IMR-90 (cell line): ENCODE data around the gene PLD4. TPM values are rescaled to one million over a fixed set of nuclear protein-coding genes. Genes with fewer than 3 reads are reported as not detected.

Experiments used
- ATAC-seq: fragments of 200-7000 bp; cut with Tn5 transposase; 2 replicates; pipeline ENCODE4 v1.9.1; 2020; ENCODE audit warnings: low read depth, mild to moderate bottlenecking, moderate library complexity
- BruUV-seq: library from RNA; stranded (reverse); fragments of 400-500 nt; replicated peaks from 2 replicates; lab custom pipeline; 2021; lab: Mats Ljungman, UMichigan
- CTCF ChIA-PET: fragments of 300-600 bp; formaldehyde crosslinking; extraction: SDS; loops from one replicate; lab custom pipeline; 2021; ENCODE audit warnings: antibody characterized with exemption; lab: Yijun Ruan, JAX
- POLR2A ChIA-PET: fragments of 300-600 bp; sonication (Branson Sonifier 250); formaldehyde crosslinking; loops from one replicate; lab custom pipeline; 2022; ENCODE audit warnings: antibody characterized with exemption; ENCODE audit not compliant: unreplicated experiment; lab: Charles Lee
- DNase-seq: peaks from one replicate; pipeline ENCODE4 v3.0.0; 2013
- H2AFZ ChIP-seq: replicated peaks from 2 replicates; pipeline ENCODE3; 2013; ENCODE audit warnings: low read length, mild to moderate bottlenecking; ENCODE audit not compliant: poor library complexity
- H2AK5ac ChIP-seq: 2 replicates; pipeline ENCODE4 v1.6.1; 2013; ENCODE audit warnings: low read depth, low read length, inconsistent platforms
- H2AK9ac ChIP-seq: replicated peaks from 2 replicates; pipeline ENCODE3; 2013; ENCODE audit warnings: mild to moderate bottlenecking, low read depth, low read length, moderate library complexity; ENCODE audit not compliant: poor library complexity
- H2BK120ac ChIP-seq: 2 replicates; pipeline ENCODE4 v1.6.1; 2013; ENCODE audit warnings: low read depth, low read length, inconsistent platforms
- H2BK15ac ChIP-seq: 3 replicates; pipeline ENCODE4 v1.6.1; 2013; ENCODE audit warnings: low read depth, low read length, inconsistent platforms
- H2BK20ac ChIP-seq: 2 replicates; pipeline ENCODE4 v1.6.1; 2013; ENCODE audit warnings: low read depth, mild to moderate bottlenecking, inconsistent platforms, low read length, moderate library complexity
- H2BK5ac ChIP-seq: 2 replicates; pipeline ENCODE4 v1.6.1; 2013; ENCODE audit warnings: mild to moderate bottlenecking, low read depth, low read length, inconsistent platforms; ENCODE audit not compliant: poor library complexity, severe bottlenecking
- H3K14ac ChIP-seq: replicated peaks from 2 replicates; pipeline ENCODE4 v1.6.1; 2013; ENCODE audit warnings: low read depth, low read length, inconsistent platforms
- H3K18ac ChIP-seq: 2 replicates; pipeline ENCODE4 v1.6.1; 2013; ENCODE audit warnings: low read depth, low read length, control low read depth
- H3K23ac ChIP-seq: 2 replicates; pipeline ENCODE4 v1.6.1; 2013; ENCODE audit warnings: low read depth, low read length, inconsistent platforms
- H3K27ac ChIP-seq: 2 replicates; pipeline ENCODE4 v1.5.1; 2013; ENCODE audit warnings: mild to moderate bottlenecking, control low read depth, low read length; ENCODE audit not compliant: insufficient read depth
- H3K27me3 ChIP-seq: 2 replicates; pipeline ENCODE4 v1.6.1; 2013; ENCODE audit warnings: low read length; ENCODE audit not compliant: control insufficient read depth, insufficient read depth
- H3K36me3 ChIP-seq: 2 replicates; pipeline ENCODE4 v1.6.1; 2013; ENCODE audit warnings: low read length, mixed read lengths; ENCODE audit not compliant: control insufficient read depth, insufficient read depth
- H3K4ac ChIP-seq: 2 replicates; pipeline ENCODE4 v1.6.1; 2013; ENCODE audit warnings: low read depth, low read length, inconsistent platforms
- H3K4me1 ChIP-seq: 2 replicates; pipeline ENCODE4 v1.6.1; 2013; ENCODE audit warnings: low read length, mixed read lengths; ENCODE audit not compliant: control insufficient read depth, insufficient read depth
- H3K4me2 ChIP-seq: 2 replicates; pipeline ENCODE4 v1.6.1; 2013; ENCODE audit warnings: low read depth, mild to moderate bottlenecking, control low read depth, low read length, moderate library complexity
- H3K4me3 ChIP-seq: 2 replicates; pipeline ENCODE4 v1.5.1; 2013; ENCODE audit warnings: low read depth, mild to moderate bottlenecking, control low read depth, low read length, moderate library complexity; ENCODE audit not compliant: insufficient read depth
- H3K56ac ChIP-seq: 2 replicates; pipeline ENCODE4 v1.6.1; 2013; ENCODE audit warnings: low read length, inconsistent platforms; ENCODE audit not compliant: insufficient read depth; ENCODE audit errors: extremely low read depth
- H3K79me1 ChIP-seq, 2 experiments: 2 replicates each; pipeline ENCODE4 v1.6.1; 2013; ENCODE audit warnings: low read length in 2 of 2, inconsistent platforms in 1 of 2, low read depth in 1 of 2
- H3K9ac ChIP-seq: 2 replicates; pipeline ENCODE4 v1.6.1; 2013; ENCODE audit warnings: low read depth, low read length, control low read depth
- H3K9me1 ChIP-seq: 2 replicates; pipeline ENCODE4 v1.6.1; 2013; ENCODE audit warnings: low read length, inconsistent platforms; ENCODE audit not compliant: insufficient read depth
- H3K9me3 ChIP-seq: 2 replicates; pipeline ENCODE4 v1.6.1; 2013; ENCODE audit warnings: low read length; ENCODE audit not compliant: control insufficient read depth, insufficient read depth
- H4K20me1 ChIP-seq: 2 replicates; pipeline ENCODE4 v1.6.1; 2013; ENCODE audit warnings: low read length, inconsistent platforms; ENCODE audit not compliant: insufficient read depth
- H4K5ac ChIP-seq: 2 replicates; pipeline ENCODE4 v1.6.1; 2013; ENCODE audit warnings: mild to moderate bottlenecking, low read depth, low read length, control low read depth
- H4K8ac ChIP-seq, 2 experiments: 2 replicates each; pipeline ENCODE4 v1.6.1; 2013; ENCODE audit warnings: low read depth in 2 of 2, low read length in 2 of 2, control low read depth in 1 of 2, inconsistent platforms in 1 of 2
- H4K91ac ChIP-seq: 2 replicates; pipeline ENCODE4 v1.6.1; 2013; ENCODE audit warnings: low read depth, low read length, inconsistent platforms; ENCODE audit not compliant: insufficient read depth
- BHLHE40 ChIP-seq: fragments of 150-350 bp; IDR thresholded peaks from 2 replicates; pipeline ENCODE4 v1.6.1; 2016; ENCODE audit warnings: mild to moderate bottlenecking, low read depth, low read length
- CHD1 ChIP-seq: IDR thresholded peaks from 2 replicates; pipeline ENCODE4 v1.6.1; 2012; ENCODE audit warnings: low read depth, low read length, improper control_type of control experiment
- FOS ChIP-seq: fragments of 150-350 bp; IDR thresholded peaks from 2 replicates; pipeline ENCODE4 v1.6.1; 2016; ENCODE audit warnings: low read depth, low read length
- MAZ ChIP-seq: IDR thresholded peaks from 2 replicates; pipeline ENCODE4 v1.6.1; 2012; ENCODE audit warnings: low read depth, mild to moderate bottlenecking, low read length, improper control_type of control experiment, moderate library complexity, borderline replicate concordance
- MXI1 ChIP-seq: IDR thresholded peaks from 2 replicates; pipeline ENCODE4 v1.6.1; 2012; ENCODE audit warnings: low read depth, mild to moderate bottlenecking, low read length, moderate library complexity, borderline replicate concordance
- NFE2L2 ChIP-seq: fragments of 150-350 bp; IDR thresholded peaks from 2 replicates; pipeline ENCODE4 v1.6.1; 2016; ENCODE audit warnings: low read depth, mild to moderate bottlenecking, low read length
- RFX5 ChIP-seq: IDR thresholded peaks from 2 replicates; pipeline ENCODE4 v1.8.0; 2012; ENCODE audit warnings: low read depth, mild to moderate bottlenecking, low read length, moderate library complexity
- USF2 ChIP-seq: fragments of 150-350 bp; IDR thresholded peaks from 2 replicates; pipeline ENCODE4 v1.6.1; 2017; ENCODE audit warnings: mild to moderate bottlenecking, antibody characterized with exemption, low read length, low read depth
- WGBS, 2 experiments: methylation state at CpG; one replicate each; pipeline versions ENCODE4 v1.1.5 to v1.1.7; 2013; ENCODE audit warnings: missing lambda C conversion rate in 2 of 2; ENCODE audit not compliant: insufficient read length in 1 of 2; ENCODE audit errors: extremely low coverage in 2 of 2; 5-methylcytosine and 5-hydroxymethylcytosine counted together
- dilution Hi-C: fragments of 300-500 bp; cut with HindIII; formaldehyde crosslinking; loops from one replicate; pipeline ENCODE4 v1.14.3; 2018; ENCODE audit warnings: low sequenced_read_pairs; ENCODE audit not compliant: unreplicated experiment
- in situ Hi-C: fragments of 300-500 bp; cut with MboI; formaldehyde crosslinking; loops from 3 replicates; pipeline ENCODE4 v1.14.3; 2019; ENCODE audit warnings: low sequenced_read_pairs, inconsistent platforms, mixed read lengths
- intact Hi-C: fragments of 100-400 bp; cut with micrococcal nuclease; formaldehyde crosslinking; loops from 2 replicates; pipeline ENCODE4 v1.10.0; 2022
- polyA plus RNA-seq, 3 experiments: library from polyadenylated mRNA; depleted of rRNA; stranded (reverse); fragments of >200 nt; gene quantifications; 2 replicates each; pipeline ENCODE4 v1.2.3, GENCODE V29; 2012; ENCODE audit warnings: low replicate concordance in 1 of 3
- total RNA-seq: library from RNA; depleted of rRNA; stranded (reverse); fragments of >200 nt; gene quantifications from 2 replicates; pipeline ENCODE4 v1.2.3, GENCODE V29; 2012
- TF ChIP-seq, protein P1 (sequence below): conservative IDR thresholded peaks from 2 replicates; pipeline ENCODE4 v1.5.1; 2012; ENCODE audit warnings: mild to moderate bottlenecking, low read depth, low read length, improper control_type of control experiment

The PLD4 gene
- total and polyA plus RNA-seq, 2 of the 4 experiments (the other 2 are of a cell fraction) = 0.05 TPM; not detected in 1

DNA sequence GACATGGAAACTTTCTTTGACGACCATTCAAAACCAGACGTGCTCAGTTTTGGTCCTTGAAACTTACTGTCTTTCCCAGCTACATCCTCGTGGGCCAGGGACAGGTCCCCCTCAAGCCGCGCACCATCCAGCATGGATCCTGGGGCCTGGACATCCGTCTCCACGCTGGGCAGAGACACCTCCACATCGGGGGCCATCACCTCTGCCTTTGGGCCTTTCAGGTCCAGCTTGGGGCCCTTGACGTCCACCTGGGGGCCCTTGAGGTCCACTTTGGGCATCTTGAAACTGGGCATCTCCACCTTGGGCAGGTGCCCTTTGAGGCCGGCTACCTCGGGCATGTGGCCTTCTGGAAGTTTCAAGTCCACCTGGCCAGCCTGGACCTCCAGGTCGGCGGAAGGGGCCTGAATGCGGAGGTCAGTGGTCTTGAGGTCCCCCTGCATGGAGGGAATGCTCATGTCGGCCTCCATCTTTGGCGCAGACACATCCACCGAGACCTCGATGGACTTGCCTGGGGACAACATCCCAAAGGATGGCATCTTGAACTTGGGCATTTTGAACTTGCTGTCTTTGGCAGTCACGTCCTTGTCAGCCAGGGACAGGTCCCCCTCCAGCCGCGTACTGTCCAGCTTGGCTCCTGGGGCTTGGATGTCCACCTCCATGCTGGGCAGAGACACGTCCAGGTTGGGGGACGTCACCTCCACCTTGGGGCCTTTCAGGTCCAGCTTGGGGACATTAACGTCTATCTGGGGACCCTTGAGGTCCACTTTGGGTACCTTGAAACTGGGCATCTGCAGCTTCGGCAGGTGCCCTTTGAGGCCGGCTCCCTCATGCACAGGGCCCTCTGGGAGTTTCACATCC, 17.1 kb downstream of the PLD4 start:
- 92% methylated on average over 16 of the region's 26 CpGs; no CpG with 5 or more reads in 1 of the 2 experiments for WGBS, 2 experiments
- H4K5ac ChIP-seq = no peak overlapping the region
- no peak overlapping the region for H3K23ac ChIP-seq
- no peak overlapping the region for H3K56ac ChIP-seq
- H2BK5ac ChIP-seq = no peak overlapping the region
- H2AFZ ChIP-seq = no peak overlapping the region
- H4K8ac ChIP-seq = no peak overlapping the region
- no peak overlapping the region for H3K18ac ChIP-seq
- H2AK5ac ChIP-seq = no peak overlapping the region
- no peak overlapping the region for H2BK120ac ChIP-seq
- peaks cover 20% of the 10 kb centered on the region for H3K27me3 ChIP-seq
- CTCF ChIA-PET = no interaction called here
- H3K4ac ChIP-seq = no peak overlapping the region
- H3K4me2 ChIP-seq = no peak overlapping the region
- H2AK9ac ChIP-seq = no peak overlapping the region
- no TSS peak for BruUV-seq
- ATAC-seq (no peak), DNase-seq (no peak)
- no peaks in the 10 kb centered on the region for H3K9me1 ChIP-seq
- no peak overlapping the region for H3K14ac ChIP-seq
- no peaks in the 10 kb centered on the region for H3K36me3 ChIP-seq
- H3K27ac ChIP-seq = no peak overlapping the region
- TF ChIP-seq MAZ (no peak), USF2 (no peak), CHD1 (no peak), NFE2L2 (no peak), MXI1 (no peak), BHLHE40 (no peak), FOS (no peak), RFX5 (no peak)
- TF ChIP-seq, protein P1, sequence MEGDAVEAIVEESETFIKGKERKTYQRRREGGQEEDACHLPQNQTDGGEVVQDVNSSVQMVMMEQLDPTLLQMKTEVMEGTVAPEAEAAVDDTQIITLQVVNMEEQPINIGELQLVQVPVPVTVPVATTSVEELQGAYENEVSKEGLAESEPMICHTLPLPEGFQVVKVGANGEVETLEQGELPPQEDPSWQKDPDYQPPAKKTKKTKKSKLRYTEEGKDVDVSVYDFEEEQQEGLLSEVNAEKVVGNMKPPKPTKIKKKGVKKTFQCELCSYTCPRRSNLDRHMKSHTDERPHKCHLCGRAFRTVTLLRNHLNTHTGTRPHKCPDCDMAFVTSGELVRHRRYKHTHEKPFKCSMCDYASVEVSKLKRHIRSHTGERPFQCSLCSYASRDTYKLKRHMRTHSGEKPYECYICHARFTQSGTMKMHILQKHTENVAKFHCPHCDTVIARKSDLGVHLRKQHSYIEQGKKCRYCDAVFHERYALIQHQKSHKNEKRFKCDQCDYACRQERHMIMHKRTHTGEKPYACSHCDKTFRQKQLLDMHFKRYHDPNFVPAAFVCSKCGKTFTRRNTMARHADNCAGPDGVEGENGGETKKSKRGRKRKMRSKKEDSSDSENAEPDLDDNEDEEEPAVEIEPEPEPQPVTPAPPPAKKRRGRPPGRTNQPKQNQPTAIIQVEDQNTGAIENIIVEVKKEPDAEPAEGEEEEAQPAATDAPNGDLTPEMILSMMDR = no peak
- H3K4me3 ChIP-seq = no peak overlapping the region
- H4K91ac ChIP-seq = no peak overlapping the region
- H2BK15ac ChIP-seq = no peak overlapping the region
- intact Hi-C loops = no loop called here
- no peaks in the 10 kb centered on the region for H3K9me3 ChIP-seq
- dilution Hi-C loops = no loop called here
- H3K4me1 ChIP-seq = no peaks in the 10 kb centered on the region
- H4K20me1 ChIP-seq = no peaks in the 10 kb centered on the region
- POLR2A ChIA-PET = no interaction called here
- no peak overlapping the region for H3K9ac ChIP-seq
- H2BK20ac ChIP-seq = no peak overlapping the region
- in situ Hi-C loops = no loop called here
- no peaks in the 10 kb centered on the region for H3K79me1 ChIP-seq
